IMR-90 (cell line): ENCODE measurements around the gene NANOS1. TPM values are rescaled to one million over a fixed set of nuclear protein-coding genes. Genes with fewer than 3 reads are reported as not detected.

ENCODE experiments used
- ATAC-seq: fragments of 200-7000 bp; cut with Tn5 transposase; 2 replicates; pipeline ENCODE4 v1.9.1; 2020; ENCODE audit warnings: low read depth, mild to moderate bottlenecking, moderate library complexity
- BruUV-seq: library from RNA; stranded (reverse); fragments of 400-500 nt; replicated peaks from 2 replicates; lab custom pipeline; 2021; lab: Mats Ljungman, UMichigan
- CTCF ChIA-PET: fragments of 300-600 bp; formaldehyde crosslinking; extraction: SDS; loops from one replicate; lab custom pipeline; 2021; ENCODE audit warnings: antibody characterized with exemption; lab: Yijun Ruan, JAX
- POLR2A ChIA-PET: fragments of 300-600 bp; sonication (Branson Sonifier 250); formaldehyde crosslinking; loops from one replicate; lab custom pipeline; 2022; ENCODE audit warnings: antibody characterized with exemption; ENCODE audit not compliant: unreplicated experiment; lab: Charles Lee
- DNase-seq: peaks from one replicate; pipeline ENCODE4 v3.0.0; 2013
- H2AFZ ChIP-seq: replicated peaks from 2 replicates; pipeline ENCODE3; 2013; ENCODE audit warnings: low read length, mild to moderate bottlenecking; ENCODE audit not compliant: poor library complexity
- H2AK5ac ChIP-seq: 2 replicates; pipeline ENCODE4 v1.6.1; 2013; ENCODE audit warnings: low read depth, low read length, inconsistent platforms
- H2AK9ac ChIP-seq: replicated peaks from 2 replicates; pipeline ENCODE3; 2013; ENCODE audit warnings: mild to moderate bottlenecking, low read depth, low read length, moderate library complexity; ENCODE audit not compliant: poor library complexity
- H2BK120ac ChIP-seq: 2 replicates; pipeline ENCODE4 v1.6.1; 2013; ENCODE audit warnings: low read depth, low read length, inconsistent platforms
- H2BK15ac ChIP-seq: 3 replicates; pipeline ENCODE4 v1.6.1; 2013; ENCODE audit warnings: low read depth, low read length, inconsistent platforms
- H2BK20ac ChIP-seq: 2 replicates; pipeline ENCODE4 v1.6.1; 2013; ENCODE audit warnings: low read depth, mild to moderate bottlenecking, inconsistent platforms, low read length, moderate library complexity
- H2BK5ac ChIP-seq: 2 replicates; pipeline ENCODE4 v1.6.1; 2013; ENCODE audit warnings: mild to moderate bottlenecking, low read depth, low read length, inconsistent platforms; ENCODE audit not compliant: poor library complexity, severe bottlenecking
- H3K14ac ChIP-seq: replicated peaks from 2 replicates; pipeline ENCODE4 v1.6.1; 2013; ENCODE audit warnings: low read depth, low read length, inconsistent platforms
- H3K18ac ChIP-seq: 2 replicates; pipeline ENCODE4 v1.6.1; 2013; ENCODE audit warnings: low read depth, low read length, control low read depth
- H3K23ac ChIP-seq: 2 replicates; pipeline ENCODE4 v1.6.1; 2013; ENCODE audit warnings: low read depth, low read length, inconsistent platforms
- H3K27ac ChIP-seq: 2 replicates; pipeline ENCODE4 v1.5.1; 2013; ENCODE audit warnings: mild to moderate bottlenecking, control low read depth, low read length; ENCODE audit not compliant: insufficient read depth
- H3K27me3 ChIP-seq: 2 replicates; pipeline ENCODE4 v1.6.1; 2013; ENCODE audit warnings: low read length; ENCODE audit not compliant: control insufficient read depth, insufficient read depth
- H3K36me3 ChIP-seq: 2 replicates; pipeline ENCODE4 v1.6.1; 2013; ENCODE audit warnings: low read length, mixed read lengths; ENCODE audit not compliant: control insufficient read depth, insufficient read depth
- H3K4ac ChIP-seq: 2 replicates; pipeline ENCODE4 v1.6.1; 2013; ENCODE audit warnings: low read depth, low read length, inconsistent platforms
- H3K4me1 ChIP-seq: 2 replicates; pipeline ENCODE4 v1.6.1; 2013; ENCODE audit warnings: low read length, mixed read lengths; ENCODE audit not compliant: control insufficient read depth, insufficient read depth
- H3K4me2 ChIP-seq: 2 replicates; pipeline ENCODE4 v1.6.1; 2013; ENCODE audit warnings: low read depth, mild to moderate bottlenecking, control low read depth, low read length, moderate library complexity
- H3K4me3 ChIP-seq: 2 replicates; pipeline ENCODE4 v1.5.1; 2013; ENCODE audit warnings: low read depth, mild to moderate bottlenecking, control low read depth, low read length, moderate library complexity; ENCODE audit not compliant: insufficient read depth
- H3K56ac ChIP-seq: 2 replicates; pipeline ENCODE4 v1.6.1; 2013; ENCODE audit warnings: low read length, inconsistent platforms; ENCODE audit not compliant: insufficient read depth; ENCODE audit errors: extremely low read depth
- H3K79me1 ChIP-seq, 2 experiments: 2 replicates each; pipeline ENCODE4 v1.6.1; 2013; ENCODE audit warnings: low read length in 2 of 2, inconsistent platforms in 1 of 2, low read depth in 1 of 2
- H3K9ac ChIP-seq: 2 replicates; pipeline ENCODE4 v1.6.1; 2013; ENCODE audit warnings: low read depth, low read length, control low read depth
- H3K9me1 ChIP-seq: 2 replicates; pipeline ENCODE4 v1.6.1; 2013; ENCODE audit warnings: low read length, inconsistent platforms; ENCODE audit not compliant: insufficient read depth
- H3K9me3 ChIP-seq: 2 replicates; pipeline ENCODE4 v1.6.1; 2013; ENCODE audit warnings: low read length; ENCODE audit not compliant: control insufficient read depth, insufficient read depth
- H4K20me1 ChIP-seq: 2 replicates; pipeline ENCODE4 v1.6.1; 2013; ENCODE audit warnings: low read length, inconsistent platforms; ENCODE audit not compliant: insufficient read depth
- H4K5ac ChIP-seq: 2 replicates; pipeline ENCODE4 v1.6.1; 2013; ENCODE audit warnings: mild to moderate bottlenecking, low read depth, low read length, control low read depth
- H4K8ac ChIP-seq, 2 experiments: 2 replicates each; pipeline ENCODE4 v1.6.1; 2013; ENCODE audit warnings: low read depth in 2 of 2, low read length in 2 of 2, control low read depth in 1 of 2, inconsistent platforms in 1 of 2
- H4K91ac ChIP-seq: 2 replicates; pipeline ENCODE4 v1.6.1; 2013; ENCODE audit warnings: low read depth, low read length, inconsistent platforms; ENCODE audit not compliant: insufficient read depth
- CEBPB ChIP-seq: IDR thresholded peaks from 2 replicates; pipeline ENCODE4 v1.6.1; 2012; ENCODE audit warnings: low read depth, low read length, improper control_type of control experiment
- NFE2L2 ChIP-seq: fragments of 150-350 bp; IDR thresholded peaks from 2 replicates; pipeline ENCODE4 v1.6.1; 2016; ENCODE audit warnings: low read depth, mild to moderate bottlenecking, low read length
- WGBS, 2 experiments: methylation state at CpG; one replicate each; pipeline versions ENCODE4 v1.1.5 to v1.1.7; 2013; ENCODE audit warnings: missing lambda C conversion rate in 2 of 2; ENCODE audit not compliant: insufficient read length in 1 of 2; ENCODE audit errors: extremely low coverage in 2 of 2; 5-methylcytosine and 5-hydroxymethylcytosine counted together
- dilution Hi-C: fragments of 300-500 bp; cut with HindIII; formaldehyde crosslinking; loops from one replicate; pipeline ENCODE4 v1.14.3; 2018; ENCODE audit warnings: low sequenced_read_pairs; ENCODE audit not compliant: unreplicated experiment
- in situ Hi-C: fragments of 300-500 bp; cut with MboI; formaldehyde crosslinking; loops from 3 replicates; pipeline ENCODE4 v1.14.3; 2019; ENCODE audit warnings: low sequenced_read_pairs, inconsistent platforms, mixed read lengths
- intact Hi-C: fragments of 100-400 bp; cut with micrococcal nuclease; formaldehyde crosslinking; loops from 2 replicates; pipeline ENCODE4 v1.10.0; 2022
- polyA plus RNA-seq, 3 experiments: library from polyadenylated mRNA; depleted of rRNA; stranded (reverse); fragments of >200 nt; gene quantifications; 2 replicates each; pipeline ENCODE4 v1.2.3, GENCODE V29; 2012; ENCODE audit warnings: low replicate concordance in 1 of 3
- total RNA-seq: library from RNA; depleted of rRNA; stranded (reverse); fragments of >200 nt; gene quantifications from 2 replicates; pipeline ENCODE4 v1.2.3, GENCODE V29; 2012

The NANOS1 gene
- total and polyA plus RNA-seq, 2 of the 4 experiments (the other 2 are of a cell fraction): under 0.01 to 0.12 TPM

- Histone ChIP-seq H3K14ac (no peak overlapping the region), H3K27ac (no peak overlapping the region), H3K4me3 (no peak overlapping the region), H3K4me2 (no peak overlapping the region), H3K18ac (no peak overlapping the region), H4K91ac (no peak overlapping the region), H4K8ac (no peak overlapping the region), H4K20me1 (peaks cover 72% of the 10 kb centered on the region), H2AK9ac (no peak overlapping the region), H3K9ac (no peak overlapping the region), H4K5ac (no peak overlapping the region), H3K36me3 (peaks cover 29% of the 10 kb centered on the region), H3K56ac (no peak overlapping the region), H3K4me1 (peaks cover 2% of the 10 kb centered on the region; the same call in 1 of the 2 replicates), H2AFZ (no peak overlapping the region), H3K9me1 (peaks cover 3% of the 10 kb centered on the region; the same call in 1 of the 2 replicates), H2BK15ac (no peak overlapping the region), H2BK5ac (no peak overlapping the region), H3K9me3 (no peaks in the 10 kb centered on the region), H3K23ac (no peak overlapping the region), H3K27me3 (no peaks in the 10 kb centered on the region), H2AK5ac (no peak overlapping the region), H2BK120ac (no peak overlapping the region), H2BK20ac (no peak overlapping the region), H3K79me1 (peaks cover 12 to 18% of the 10 kb centered on the region in 2 experiments; a peak in 3 of 4 replicates), H3K4ac (no peak overlapping the region)
- intact Hi-C loops: no loop called here
- TF ChIP-seq CEBPB: peak; percentile 25; the same call in 1 of the 2 replicates
- no peak for TF ChIP-seq NFE2L2
- 72% methylated on average over 2 of the region's 6 CpGs; no CpG with 5 or more reads in 1 of the 2 experiments for WGBS, 2 experiments
- in situ Hi-C loops: no loop called here
- no peak for DNase-seq
- ATAC-seq: no peak
- ChIA-PET POLR2A (no interaction called here), CTCF (no interaction called here)
- no TSS peak for BruUV-seq
- dilution Hi-C loops: no loop called here
These were observed 44.1 kb downstream of the NANOS1 start for GRCh38 chr10:119073584-119073983.
